ENCODE results near the gene OPRL1. TPM values are rescaled to one million over a fixed set of nuclear protein-coding genes. Genes with fewer than 3 reads are reported as not detected.

The OPRL1 gene
- total and polyA plus RNA-seq, 2 of the 8 experiments (the other 6 are each of a cell fraction or from before 2014, with no cell fraction given) = 0.63 to 0.98 TPM

DNA sequence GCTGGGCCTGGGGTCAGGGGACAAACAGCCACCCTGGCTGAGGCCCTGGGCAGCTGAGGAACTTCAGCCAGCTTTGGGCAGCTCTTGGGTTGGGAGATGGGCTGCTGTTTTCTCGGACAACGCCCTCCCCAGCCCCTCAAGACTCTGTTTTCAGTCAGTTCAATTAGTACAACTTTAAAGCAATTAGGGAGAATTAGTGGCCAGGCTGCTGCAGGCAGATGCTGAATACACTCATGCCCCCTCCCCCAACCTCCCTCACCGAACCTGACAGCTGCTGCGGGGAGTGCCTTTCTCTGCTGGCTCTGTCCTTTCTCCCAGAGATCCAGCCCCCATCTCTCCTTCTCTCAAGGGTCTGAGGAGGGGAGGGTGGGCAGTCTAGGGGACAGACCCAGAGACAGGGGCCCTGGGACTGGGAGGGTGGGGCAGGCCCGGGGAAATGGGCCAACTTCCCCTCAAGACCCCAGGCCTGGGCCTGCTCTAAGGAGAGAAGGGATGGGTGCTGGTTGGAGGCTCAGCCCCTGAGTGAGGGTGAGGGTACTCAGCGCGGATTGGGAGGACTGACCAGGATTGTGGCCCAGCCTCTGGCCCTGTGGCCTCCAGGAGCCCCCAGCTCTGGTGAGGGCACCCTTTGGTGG lies 66.5 kb downstream of the OPRL1 start:
- ChIA-PET CTCF (ENCODE audit: partially characterized antibody) (interaction anchor here (0.6 to 4.6 kb wide), 11 partner anchors 10 to 76 kb away, joined by 3 to 16 read pairs (median 3); no protein-coding TSS in a partner anchor), POLR2A (ENCODE audit: partially characterized antibody) (interaction anchor here (1.3 kb wide), 1 partner anchor 8 kb away, joined by 4 read pairs; no protein-coding TSS in a partner anchor)
- Histone ChIP-seq H2BK5ac (ENCODE audit: low read depth, low read length) (no peak overlapping the region), H3K4me2 (ENCODE audit: insufficient read depth in 1 of 2, low read depth in 2 of 2, low read length in 2 of 2) (no peak overlapping the region), H3K23me2 (ENCODE audit: low read depth, low read length) (no peaks in the 10 kb centered on the region), H3K27ac (ENCODE audit: low read depth, low read length) (no peak overlapping the region), H3K4me1 (replicated peaks in 1 of 4; ENCODE audit: control insufficient read depth in 3 of 4, insufficient read depth in 4 of 4, low read length in 3 of 4) (peaks cover 0 to 8% (median 2%) of the 10 kb centered on the region in 4 experiments; a peak in 4 of 7 replicates), H2AK5ac (ENCODE audit: low read depth, low read length) (no peak overlapping the region), H4K20me1 (replicated peaks in 1 of 2; ENCODE audit: control insufficient read depth in 1 of 2, insufficient read depth in 2 of 2, low read length in 2 of 2) (peaks cover 0 to 3% of the 10 kb centered on the region in 2 experiments), H3K79me2 (ENCODE audit: control insufficient read depth in 1 of 2, insufficient read depth in 2 of 2, low read length in 2 of 2) (no peaks in the 10 kb centered on the region), H3K9me3 (ENCODE audit: insufficient read depth in 2 of 2, low read depth in 1 of 2, low read length in 1 of 2) (peaks cover 19 to 21% of the 10 kb centered on the region in 2 experiments), H3K4me3 (ENCODE audit: extremely low read depth in 1 of 4, insufficient read depth in 2 of 4, low read depth in 3 of 4, low read length in 4 of 4) (no peak overlapping the region), H3K79me1 (ENCODE audit: low read depth, low read length) (no peaks in the 10 kb centered on the region), H3K36me3 (ENCODE audit: control insufficient read depth in 2 of 4, insufficient read depth in 4 of 4, low read length in 3 of 4) (no peaks in the 10 kb centered on the region; a peak in 1 of 8 replicates), H3K27me3 (replicated peaks in 1 of 4; ENCODE audit: control insufficient read depth in 3 of 4, extremely low read depth in 1 of 4, insufficient read depth in 3 of 4, low read length in 3 of 4) (no peaks in the 10 kb centered on the region), H3K56ac (replicated peaks; ENCODE audit: insufficient read length, low read depth, low read length) (no peak overlapping the region), H2BK120ac (replicated peaks; ENCODE audit: low read depth, low read length) (no peak overlapping the region), H4K91ac (replicated peaks; ENCODE audit: insufficient read length, low read length) (no peak overlapping the region), H2BK12ac (ENCODE audit: low read depth, low read length) (no peak overlapping the region), H4K8ac (ENCODE audit: extremely low read depth, insufficient read depth, low read length) (peak overlapping the region; percentile 35; the same call in 1 of the 2 replicates), H4K5ac (ENCODE audit: insufficient read length, low read depth, low read length) (no peak overlapping the region), H3K14ac (ENCODE audit: insufficient read length) (no peak overlapping the region), H2BK15ac (ENCODE audit: low read length) (no peak overlapping the region), H2BK20ac (ENCODE audit: low read length) (no peak overlapping the region), H3K18ac (ENCODE audit: extremely low read depth, low read length) (no peak overlapping the region), H3K4ac (replicated peaks; ENCODE audit: insufficient read length, low read depth, low read length) (no peak overlapping the region), H3K9ac (replicated peaks in 1 of 4; ENCODE audit: extremely low read depth in 1 of 4, low read depth in 3 of 4, low read length in 3 of 4) (no peak overlapping the region), H3K23ac (ENCODE audit: insufficient read length) (no peak overlapping the region), H2AFZ (ENCODE audit: low read length) (no peak overlapping the region)
- TF ChIP-seq RBBP5 (IDR thresholded peaks at IDR 0.05; ENCODE audit: borderline replicate concordance, low read depth, low read length) = no peak
- no peak for TF ChIP-seq CHD2 (IDR thresholded peaks at IDR 0.05; ENCODE audit: low read length)
- TF ChIP-seq SIRT6 (IDR thresholded peaks at IDR 0.05; ENCODE audit: low read length) = no peak
- WGBS, 2 experiments (ENCODE audit: extremely low coverage in 1 of 2, insufficient coverage in 1 of 2, insufficient read length in 1 of 2, insufficient replicate concordance in 2 of 2, low coverage in 1 of 2, low lambda C conversion rate in 2 of 2, missing lambda C conversion rate in 1 of 2) = 97% methylated on average over 4 of the region's 7 CpGs; no CpG with 5 or more reads in 1 of the 2 experiments
- no peak for FAIRE-seq
- DNase-seq (ENCODE audit: low read depth in 1 of 2, low spot score in 2 of 2) = peak in 1 of 2 experiments; percentile 11
